GM12873 (cell line): Measurements from ENCODE around the gene PPP2R2D.
A peak's percentile ranks its signal among the peaks of the same experiment; 100 is the strongest.

ENCODE experiments used
- CTCF ChIP-seq: IDR thresholded peaks from 2 replicates; pipeline ENCODE4 v1.5.1; 2012; ENCODE audit warnings: low read depth, mild to moderate bottlenecking, moderate library complexity, low read length, control low read depth; ENCODE audit not compliant: insufficient read depth; ENCODE audit errors: missing control alignments

Gene PPP2R2D

GRCh38 chr10:131870411-131870810, 30.4 kb upstream of the PPP2R2D start:
- no peak for TF ChIP-seq CTCF

GRCh38 chr10:131870831-131871672, 29.8 kb upstream of the PPP2R2D start:
- TF ChIP-seq CTCF = no peak

- TF ChIP-seq CTCF = no peak
Measured at GRCh38 chr10:131871673-131872005, 29.2 kb upstream of the PPP2R2D start.

- no peak for TF ChIP-seq CTCF
Measured at GRCh38 chr10:131872011-131872826, 28.6 kb upstream of the PPP2R2D start.

GRCh38 chr10:131872827-131873375, 27.9 kb upstream of the PPP2R2D start:
- no peak for TF ChIP-seq CTCF

GRCh38 chr10:131874991-131875451, 25.8 kb upstream of the PPP2R2D start:
- peak; percentile 86 for TF ChIP-seq CTCF

GRCh38 chr10:131875501-131875900, 25.3 kb upstream of the PPP2R2D start:
- no peak for TF ChIP-seq CTCF
